ENCODE data around the gene FOXP1.

The FOXP1 gene

DNA sequence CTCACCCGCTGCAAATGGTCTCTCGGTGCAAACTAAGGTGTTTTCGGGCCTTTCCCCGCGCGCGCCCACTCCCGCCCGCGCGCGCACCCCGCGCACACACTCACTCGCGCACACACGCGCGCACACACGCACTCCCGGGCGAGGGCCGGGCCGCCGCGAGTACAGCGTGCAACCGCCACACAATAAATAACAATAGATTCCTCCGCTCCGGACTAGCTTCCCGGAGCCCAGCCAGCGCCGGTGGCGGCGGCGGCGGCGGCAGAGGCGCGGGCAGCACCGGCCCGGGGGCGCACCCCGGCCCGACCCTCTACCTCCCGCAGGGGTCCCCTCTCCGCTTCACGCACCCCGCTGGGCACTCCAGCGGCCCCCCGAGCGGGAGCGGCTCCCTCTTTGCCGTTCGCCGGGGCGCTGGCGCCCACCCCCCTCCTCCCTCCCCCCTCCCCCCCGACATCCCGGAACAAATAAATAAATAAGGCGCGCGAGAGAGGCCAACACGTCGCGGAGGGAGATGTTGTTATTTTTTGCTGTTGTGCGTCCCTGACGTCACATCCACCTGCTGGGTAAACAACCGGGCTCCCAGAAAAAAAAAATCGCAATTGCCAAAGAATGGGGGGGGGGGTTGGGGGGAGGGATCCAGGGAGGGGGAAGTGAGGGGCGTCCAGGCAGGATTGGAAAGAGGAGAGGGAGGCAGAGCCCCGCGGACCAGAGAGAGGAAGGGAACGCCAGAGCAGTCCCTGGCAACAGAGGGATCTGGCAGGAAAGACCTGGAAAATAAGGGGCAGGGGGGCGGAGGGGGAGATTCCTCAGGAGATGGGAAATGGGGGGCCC is at the start of gene FOXP1:
Gene FOXP1 (minus strand): TSS at position 163 of the 828 bp plus-strand sequence. CDS start 385,347 bp downstream, outside the sequence.
- DNase-seq (ENCODE audit: low read depth) = peak; percentile 70

DNA sequence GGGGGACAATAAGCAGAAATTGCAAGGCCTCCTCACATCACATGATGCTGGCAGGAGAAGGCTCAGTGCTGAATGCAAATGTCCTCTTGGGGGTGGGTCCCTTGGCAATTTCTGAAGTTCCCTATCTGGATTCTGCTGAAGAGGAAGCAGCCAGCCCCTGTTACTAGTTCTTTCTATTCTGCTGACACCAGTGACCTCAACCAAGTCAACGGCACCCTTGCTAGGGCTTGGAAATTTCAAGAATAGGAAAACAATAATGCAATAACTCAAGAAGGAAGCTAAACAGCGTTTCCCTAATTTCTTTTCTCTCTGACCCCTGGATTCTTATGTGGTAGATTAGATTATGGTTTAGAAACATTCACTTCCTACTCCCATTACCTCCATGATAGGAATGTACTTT is 46.2 kb upstream of the FOXP1 start:
- DNase-seq (ENCODE audit: low read depth) = no peak

DNA sequence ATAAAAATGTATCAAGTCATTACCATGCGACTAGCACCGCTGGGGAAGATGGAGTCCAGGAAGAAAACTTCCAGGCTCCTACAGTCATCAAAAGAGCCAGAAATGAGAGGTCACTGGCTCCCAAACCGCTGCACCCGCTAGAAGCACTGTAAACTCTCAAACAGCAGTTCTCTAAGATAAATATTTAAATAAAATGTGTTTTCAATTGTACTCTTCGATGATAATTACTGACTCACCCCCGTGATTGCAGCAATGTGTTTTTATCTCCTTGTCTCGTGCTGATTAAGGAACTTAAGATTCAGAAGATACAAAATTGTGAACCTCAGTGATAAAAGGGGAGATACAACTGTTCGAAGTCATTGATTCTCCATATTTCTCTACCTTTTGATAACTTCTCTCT is 45.8 kb upstream of the FOXP1 start:
- DNase-seq (ENCODE audit: low read depth) = no peak

DNA sequence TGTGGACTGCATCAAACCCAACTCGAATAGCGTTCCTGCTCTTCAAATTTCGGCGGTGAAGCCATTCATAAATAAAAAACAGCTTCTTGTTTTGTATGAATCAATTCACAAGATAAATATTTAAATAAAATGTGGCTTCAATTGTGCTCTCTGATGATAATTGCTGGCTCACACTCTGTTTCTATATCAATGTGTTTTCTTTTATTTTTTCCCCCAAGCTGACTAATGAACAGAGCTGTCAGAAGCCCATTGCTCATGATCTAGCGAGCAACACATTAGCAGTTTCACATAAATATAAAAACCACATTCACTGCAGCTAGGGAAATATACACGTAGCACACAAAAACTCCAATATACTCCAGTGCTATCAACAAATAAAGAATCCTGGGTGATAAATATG is 45.0 kb upstream of the FOXP1 start:
- DNase-seq (ENCODE audit: low read depth) = no peak

DNA sequence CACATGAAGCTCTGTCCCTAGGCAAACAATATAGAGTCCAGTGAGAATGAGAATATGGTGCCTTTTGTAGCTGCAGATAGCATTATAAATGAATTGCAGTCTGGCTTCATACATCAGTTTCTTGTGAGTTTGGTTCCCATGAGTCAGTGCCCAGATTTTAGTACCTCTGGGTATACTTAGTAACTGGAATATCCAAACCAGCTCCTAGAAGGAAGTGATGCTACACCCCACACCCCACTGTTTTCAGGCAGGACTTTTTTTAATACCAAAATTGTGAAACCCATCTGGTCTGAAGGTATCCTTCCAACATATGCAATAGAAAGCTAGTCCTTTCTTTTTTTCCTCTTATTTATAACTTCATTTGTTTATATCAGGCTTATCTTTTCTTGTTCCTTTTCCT is 42.1 kb upstream of the FOXP1 start:
- no peak for DNase-seq (ENCODE audit: low read depth)

DNA sequence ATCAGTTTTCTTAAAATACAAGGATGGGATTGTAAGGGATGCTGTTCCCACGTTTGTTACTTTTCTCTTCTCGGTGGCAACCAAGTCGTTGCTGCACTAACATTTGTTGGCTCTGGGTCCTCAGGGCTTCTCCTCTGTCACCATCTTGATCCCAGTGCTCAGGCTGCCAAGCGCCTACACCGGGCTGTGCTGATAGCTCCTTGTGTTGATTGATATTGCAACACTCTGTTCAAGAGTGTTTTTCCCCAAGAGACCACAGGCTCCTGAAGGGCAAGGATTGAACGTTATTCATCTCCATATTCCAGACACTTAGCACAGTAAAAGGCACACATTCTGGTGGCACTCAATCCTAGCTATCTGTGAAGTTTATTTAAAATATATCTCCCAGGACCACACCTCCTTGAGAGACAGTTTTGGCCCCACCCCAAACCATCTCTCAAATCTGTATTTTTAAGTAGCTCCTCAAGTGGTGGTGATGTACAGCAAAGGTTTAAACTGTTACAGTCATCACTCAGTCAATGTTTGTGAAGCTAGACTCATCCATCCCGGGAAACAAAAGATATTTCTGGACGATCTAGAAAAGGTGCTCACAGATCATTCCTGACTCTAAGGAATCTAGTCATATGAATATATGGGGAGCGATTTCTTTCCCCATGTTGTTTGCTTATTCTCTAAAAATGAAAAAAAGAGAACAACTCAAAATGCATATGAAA is 38.5 kb upstream of the FOXP1 start:
- no peak for DNase-seq (ENCODE audit: low read depth)

DNA sequence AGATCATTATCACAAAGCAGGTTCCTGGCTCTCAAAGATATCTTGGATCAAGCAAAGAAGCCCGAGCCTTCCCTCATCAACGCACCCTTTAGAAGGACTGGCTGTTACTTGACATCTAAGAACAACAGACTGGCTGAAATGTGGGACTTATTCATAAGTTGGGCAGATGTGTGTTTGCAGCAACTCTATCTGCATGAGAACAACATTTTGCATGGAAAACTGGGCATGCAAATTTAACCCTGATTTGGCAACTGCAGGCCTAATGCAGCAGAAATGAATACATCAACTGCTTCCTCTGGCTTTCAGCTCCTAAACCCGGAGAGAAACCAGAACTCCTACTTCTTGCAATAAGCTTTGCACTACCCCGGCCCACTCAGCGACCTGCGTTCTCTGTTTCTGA is 35.0 kb upstream of the FOXP1 start:
- no peak for DNase-seq (ENCODE audit: low read depth)

DNA sequence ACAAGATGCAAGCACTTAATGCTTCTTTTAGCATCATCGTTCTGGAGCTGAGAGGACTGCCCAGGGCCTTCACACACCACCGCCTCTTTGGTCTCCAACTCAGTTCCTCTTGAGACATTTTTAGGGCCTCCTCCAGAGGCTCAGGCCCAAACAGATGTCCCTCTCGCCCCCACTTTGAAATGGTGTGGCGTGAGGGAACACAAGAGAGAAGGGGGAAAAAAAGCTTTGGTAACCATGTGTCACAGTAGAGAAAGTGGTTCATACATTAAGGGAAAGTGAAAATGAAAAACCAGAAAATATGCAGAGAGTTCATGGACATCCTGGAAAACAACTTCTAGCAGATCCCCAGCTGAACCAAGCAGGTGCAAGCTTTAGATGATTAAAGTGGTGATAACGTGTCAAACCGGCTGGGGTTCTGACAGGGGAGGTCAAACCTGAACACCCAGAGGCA is 33.1 kb upstream of the FOXP1 start:
- no peak for DNase-seq (ENCODE audit: low read depth)

DNA sequence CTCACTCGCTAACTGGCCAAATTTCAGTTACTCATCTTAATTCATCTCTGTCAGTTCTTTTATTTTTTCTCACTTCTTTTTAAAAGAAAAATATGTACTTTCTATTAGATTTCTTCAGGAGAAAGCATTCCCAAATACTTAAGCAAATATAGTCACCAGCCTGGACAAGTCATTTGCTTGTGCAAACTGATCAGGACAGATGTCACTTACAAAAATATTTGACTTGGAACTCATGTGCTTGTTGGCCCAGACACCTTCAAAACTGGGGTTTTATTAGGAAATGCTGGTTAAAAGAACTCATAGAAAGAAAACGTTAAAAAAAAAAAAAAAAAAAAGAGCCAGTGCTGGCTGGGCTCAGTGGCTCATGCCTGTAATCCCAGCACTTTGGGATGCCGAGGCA is 31.3 kb upstream of the FOXP1 start:
- no peak for DNase-seq (ENCODE audit: low read depth)

DNA sequence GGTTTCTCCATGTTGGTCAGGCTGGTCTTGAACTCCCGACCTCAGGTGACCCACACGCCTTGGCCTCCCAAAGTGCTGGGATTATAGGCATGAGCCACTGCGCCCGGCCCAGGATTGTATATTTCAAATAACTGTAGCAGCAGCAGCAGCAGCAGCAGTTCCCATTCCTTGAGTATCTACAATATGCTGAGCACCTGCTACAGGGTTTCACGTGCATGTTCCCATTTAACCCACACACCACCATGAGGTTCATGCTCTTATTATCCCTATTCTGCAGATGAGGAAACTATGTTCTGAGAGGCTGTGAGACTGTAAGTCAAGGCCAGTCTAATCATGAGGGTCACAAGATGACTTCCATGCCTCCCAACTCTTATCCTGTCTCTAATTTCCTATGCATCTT is 30.9 kb upstream of the FOXP1 start:
- no peak for DNase-seq (ENCODE audit: low read depth)

DNA sequence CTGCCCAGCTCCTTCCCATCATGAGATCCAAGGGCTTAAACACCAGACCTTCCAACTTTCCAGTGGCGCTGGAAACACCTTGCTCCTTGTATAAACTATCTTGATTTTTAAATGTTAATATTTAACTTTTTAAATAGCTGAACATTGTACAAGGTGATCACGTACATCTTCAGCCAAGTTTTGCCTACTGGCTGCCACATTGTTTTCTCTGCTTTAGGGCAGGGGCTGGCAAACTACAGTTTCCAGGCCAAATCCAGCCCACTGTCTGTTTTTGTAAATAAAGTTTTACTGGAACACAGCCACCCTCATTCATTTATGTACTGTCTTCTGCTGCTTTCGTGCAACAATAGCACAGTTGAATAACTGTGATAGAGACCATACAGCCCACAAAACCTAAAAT is 27.6 kb upstream of the FOXP1 start:
- DNase-seq (ENCODE audit: low read depth) = no peak

DNA sequence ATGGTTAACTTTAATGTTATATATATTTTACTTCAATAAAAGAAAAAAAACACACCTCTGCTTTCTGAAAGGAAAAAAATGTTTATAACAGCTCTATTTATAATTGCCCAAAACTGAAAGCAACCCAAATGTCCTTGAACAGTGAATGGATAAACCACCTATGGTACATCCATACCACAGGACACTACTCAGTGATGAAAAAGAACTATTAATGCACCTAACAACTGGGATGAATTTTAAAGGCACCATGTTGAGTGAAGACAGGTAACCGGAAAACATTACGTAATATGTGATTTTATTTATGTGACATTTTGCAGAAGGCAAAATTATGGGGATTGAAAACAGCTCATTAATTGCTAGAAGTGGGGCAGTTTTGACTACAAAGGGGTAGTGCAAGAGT is 23.8 kb upstream of the FOXP1 start:
- no peak for DNase-seq (ENCODE audit: low read depth)

DNA sequence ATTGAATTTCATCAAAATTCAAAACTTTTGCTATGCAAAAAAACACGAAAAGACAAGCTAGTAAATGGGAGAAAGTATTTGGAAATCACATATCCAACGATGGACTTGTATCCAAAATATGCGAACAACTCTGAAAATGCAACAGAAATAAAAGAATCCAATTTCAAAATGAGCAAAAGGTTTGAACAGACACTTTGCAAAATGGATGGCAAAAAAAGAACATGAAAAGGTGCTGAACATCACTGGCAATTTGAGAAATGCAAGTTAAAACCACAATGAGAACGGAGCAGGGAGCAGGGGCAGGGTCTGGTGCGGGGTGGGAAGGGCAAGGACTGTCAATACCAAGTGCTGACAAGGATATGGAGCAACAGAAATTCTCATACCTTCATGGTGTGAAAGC is 23.1 kb upstream of the FOXP1 start:
- DNase-seq (ENCODE audit: low read depth) = no peak

DNA sequence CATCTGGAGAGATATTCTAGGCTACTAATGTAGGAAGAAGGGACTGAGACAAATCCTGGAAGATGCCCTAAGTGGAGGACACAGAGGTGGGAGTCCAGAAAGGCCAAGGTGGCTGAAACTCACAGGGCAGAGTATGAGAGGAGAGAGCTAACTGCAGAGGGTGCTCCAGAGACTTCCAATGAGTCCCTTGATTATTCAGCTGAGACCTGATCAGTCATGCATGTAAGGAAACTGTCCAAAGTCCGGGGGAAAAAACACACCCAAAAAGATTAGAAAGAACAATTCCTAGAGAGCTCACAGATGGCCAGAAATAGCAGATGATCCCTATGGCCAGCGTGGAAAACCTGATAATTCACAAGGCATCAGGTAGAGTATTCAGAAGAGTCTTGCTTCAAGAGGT is 18.7 kb upstream of the FOXP1 start:
- no peak for DNase-seq (ENCODE audit: low read depth)

DNA sequence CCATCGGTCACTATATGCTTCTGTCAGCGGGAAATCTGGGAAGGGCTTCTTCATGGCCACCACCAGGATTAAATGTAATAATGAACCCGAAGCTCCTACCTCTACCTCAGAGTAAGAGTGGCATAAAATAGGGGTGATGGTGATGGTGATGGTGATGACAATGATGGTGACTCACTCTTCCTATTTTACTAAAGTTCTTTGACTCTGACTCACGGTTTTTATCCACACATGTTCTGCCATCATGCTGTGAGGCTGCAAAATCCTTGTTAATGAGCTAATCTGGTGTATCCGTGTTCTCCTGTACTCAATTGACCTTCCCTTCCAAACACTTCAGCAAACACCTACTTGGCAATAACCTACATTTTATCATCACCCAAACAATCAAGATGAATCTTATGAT is 18.3 kb upstream of the FOXP1 start:
- no peak for DNase-seq (ENCODE audit: low read depth)

DNA sequence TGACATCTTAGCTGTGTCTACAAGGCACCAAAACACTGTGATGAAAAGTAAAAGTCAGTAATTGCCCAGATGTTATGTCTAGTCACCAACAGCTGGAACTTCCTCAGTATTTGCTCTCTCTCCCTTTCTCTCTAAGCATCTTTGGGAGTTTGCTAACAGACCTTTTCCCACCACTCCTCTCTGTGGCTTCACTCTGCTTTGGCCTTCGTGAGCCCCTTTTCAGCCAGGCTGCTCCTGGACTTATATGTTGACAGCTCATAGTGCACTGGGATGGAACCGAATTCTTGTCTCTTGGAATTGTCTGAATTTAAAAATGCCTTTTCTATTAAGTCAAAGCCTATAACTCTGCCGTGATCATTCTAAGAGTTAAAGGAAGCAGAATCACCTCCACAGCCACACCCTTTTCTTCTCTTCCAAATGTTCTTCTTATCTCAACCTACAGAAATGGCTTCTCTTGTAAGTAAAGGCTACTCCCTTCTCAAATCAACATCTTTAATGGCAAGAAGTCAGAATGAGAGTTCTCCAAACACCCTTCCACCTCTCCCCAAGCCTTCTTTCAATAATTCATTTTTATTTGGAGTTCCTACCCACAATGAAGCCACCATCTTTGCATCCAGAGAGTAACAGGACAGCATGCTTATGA is 17.2 kb upstream of the FOXP1 start:
- no peak for DNase-seq (ENCODE audit: low read depth)

DNA sequence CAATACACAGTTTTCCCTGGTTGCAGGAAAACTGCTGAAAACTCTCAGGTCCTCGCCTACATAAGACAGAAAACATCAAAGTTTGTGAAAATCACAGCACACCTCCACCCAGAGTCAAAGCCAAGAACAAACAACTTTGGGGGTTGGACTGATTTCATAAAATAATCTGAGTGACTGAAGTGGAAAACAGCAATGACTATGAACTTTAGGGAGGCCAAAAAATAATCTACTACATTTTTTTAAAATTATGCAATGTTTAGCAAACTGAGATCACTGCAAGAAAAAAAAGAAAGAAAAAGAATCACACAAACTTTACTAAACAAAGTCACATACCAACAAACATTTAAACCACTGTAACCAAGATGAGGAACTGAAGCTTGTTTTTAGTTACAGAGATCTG is 15.9 kb upstream of the FOXP1 start:
- no peak for DNase-seq (ENCODE audit: low read depth)

DNA sequence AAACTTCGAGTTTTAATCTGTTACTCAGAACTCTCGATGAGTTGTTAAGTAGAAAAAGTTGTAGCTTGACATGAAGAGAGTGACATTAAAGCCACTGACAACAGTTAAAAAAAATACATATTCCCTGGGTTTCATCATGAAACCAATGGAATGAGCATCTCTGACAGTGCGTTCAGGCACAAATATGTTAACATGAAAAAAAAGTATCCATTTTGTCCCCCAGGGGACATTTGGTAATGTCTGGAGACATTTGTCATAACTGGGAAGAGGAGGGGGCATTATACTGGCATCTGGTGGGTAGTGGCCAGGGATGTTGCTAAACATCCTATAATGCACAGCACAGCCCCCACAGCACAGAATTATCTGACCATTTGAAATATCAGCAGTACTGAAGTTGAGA is 14.8 kb upstream of the FOXP1 start:
- no peak for DNase-seq (ENCODE audit: low read depth)

DNA sequence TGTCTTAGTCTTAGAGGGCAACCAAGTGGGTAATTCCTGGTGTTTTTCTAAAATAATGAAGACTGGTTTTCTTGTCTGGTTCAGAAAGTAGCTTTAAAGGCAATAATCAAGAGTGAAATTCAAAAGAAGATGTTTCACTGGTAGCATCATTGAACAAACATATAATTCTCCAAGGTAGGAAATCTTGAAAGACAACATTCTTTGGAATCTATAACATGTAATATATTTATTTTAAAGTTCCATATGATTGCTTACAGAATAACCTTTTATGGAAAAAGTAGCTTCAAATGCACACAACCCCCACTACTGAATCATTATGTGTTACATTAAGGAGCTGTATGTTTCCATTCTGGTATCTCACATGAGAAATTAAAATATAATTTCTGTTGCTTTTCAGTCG is 13.8 kb upstream of the FOXP1 start:
- no peak for DNase-seq (ENCODE audit: low read depth)

DNA sequence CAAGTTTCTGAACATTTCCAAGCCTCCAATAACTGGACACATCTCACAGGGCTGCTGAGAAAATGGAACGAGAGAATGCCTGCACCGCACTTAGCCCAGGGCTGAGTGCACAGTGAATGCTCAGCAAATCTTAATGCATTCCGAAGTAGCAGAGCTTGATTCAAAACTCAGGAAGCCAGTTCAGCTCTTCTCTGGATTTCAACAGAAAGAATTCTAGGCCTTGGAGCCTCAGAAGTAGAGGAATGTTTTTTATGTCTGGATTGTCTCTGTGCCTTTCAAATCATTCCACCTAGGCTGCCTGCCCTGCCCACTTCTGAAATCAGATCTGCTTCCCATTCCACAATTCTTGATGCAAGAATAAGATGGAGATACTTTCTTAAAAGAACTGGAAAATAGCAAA is 9.6 kb upstream of the FOXP1 start:
- no peak for DNase-seq (ENCODE audit: low read depth)

DNA sequence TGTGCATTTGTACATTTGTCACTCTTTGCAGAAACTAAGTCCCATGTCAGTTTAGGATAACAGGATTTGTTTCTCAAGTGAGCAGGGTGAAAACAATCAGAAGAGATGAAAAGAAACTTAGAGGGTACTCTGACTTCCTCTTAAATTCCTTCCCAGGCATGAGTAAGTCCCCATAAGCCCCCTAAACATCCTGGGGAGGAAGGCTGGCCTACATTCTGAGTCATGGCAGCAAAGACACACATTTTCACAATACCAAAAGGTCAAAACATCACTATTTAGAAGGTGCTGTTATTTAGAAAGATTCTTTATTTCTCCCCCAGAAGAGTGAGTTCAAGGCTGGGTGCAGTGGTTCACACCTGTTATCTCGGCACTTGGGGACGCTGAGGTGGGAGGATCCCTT is 7.6 kb upstream of the FOXP1 start:
- no peak for DNase-seq (ENCODE audit: low read depth)

DNA sequence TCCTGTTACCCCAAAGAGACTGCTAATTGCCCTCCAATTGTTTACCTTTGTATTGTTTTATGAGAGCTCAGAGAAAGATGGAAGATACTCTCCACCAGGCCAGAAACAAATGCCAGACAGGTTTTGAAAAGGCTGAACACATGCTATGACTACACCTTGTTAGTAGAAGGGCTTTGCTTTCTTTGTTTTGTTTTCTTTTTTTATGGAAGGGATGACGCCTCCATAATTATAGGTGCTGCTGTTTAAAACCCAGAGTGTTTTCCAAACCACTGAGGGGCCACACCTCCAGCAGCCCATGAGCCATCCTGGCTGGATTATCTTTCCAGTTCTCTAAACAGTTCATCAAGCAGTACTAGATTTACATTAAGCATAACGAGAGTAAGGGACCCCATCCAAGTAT is 5.6 kb upstream of the FOXP1 start:
- DNase-seq (ENCODE audit: low read depth) = no peak

DNA sequence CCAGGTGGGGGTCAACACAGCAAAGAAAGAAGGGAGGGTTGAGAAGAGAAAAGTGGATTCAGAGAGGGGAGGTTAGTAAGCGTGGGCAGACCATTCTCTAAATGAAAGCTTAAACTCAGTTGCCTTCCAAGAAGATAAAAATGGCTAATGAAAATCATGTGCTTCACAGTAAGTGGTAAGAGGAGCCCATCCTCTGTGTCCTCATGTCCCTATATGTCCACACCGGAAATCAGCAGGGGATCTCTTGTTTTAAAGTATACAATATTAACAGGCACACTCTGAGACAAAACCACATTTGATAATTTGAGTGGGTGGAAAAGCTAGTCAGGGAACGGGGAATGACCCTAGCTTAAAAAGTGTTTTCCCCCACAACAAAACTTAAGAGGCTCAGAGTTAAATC is 4.4 kb upstream of the FOXP1 start:
- no peak for DNase-seq (ENCODE audit: low read depth)

Measured in activated T-cell treated with anti-CD3 and anti-CD28 coated beads for 48 hours (primary cell).